GM10266 (cell line): ENCODE data around the gene PCDH1.

Experiments used
- DNase-seq: peaks from one replicate; pipeline ENCODE4 v3.0.0; 2012; ENCODE audit errors: extremely low spot score
- TF ChIP-seq, protein P1 (sequence below): IDR thresholded peaks from 2 replicates; pipeline ENCODE4 v1.5.1; 2012; ENCODE audit warnings: mild to moderate bottlenecking, low read depth; ENCODE audit not compliant: control insufficient read depth, insufficient read depth; ENCODE audit errors: missing control alignments

PCDH1 gene

DNA sequence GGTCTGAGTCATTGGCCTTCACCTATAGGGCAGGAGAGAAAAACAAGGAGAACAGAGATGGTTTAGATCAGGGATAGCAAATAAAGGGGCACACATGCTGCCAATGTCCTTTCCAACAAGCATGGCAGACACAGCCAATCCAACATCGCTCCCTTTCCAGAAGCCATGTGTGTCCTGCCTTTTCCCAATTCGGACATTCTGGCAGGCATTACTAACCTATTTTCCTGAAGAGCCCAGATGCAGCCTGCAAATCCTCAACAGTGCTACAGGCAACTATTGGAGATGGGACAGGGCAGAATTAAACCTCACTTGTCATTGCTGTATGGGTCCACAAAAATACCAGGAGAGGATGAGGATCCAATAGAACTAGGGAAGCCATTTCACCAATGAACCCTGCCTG lies 12.8 kb downstream of the PCDH1 start:
- DNase-seq = no peak
- TF ChIP-seq, protein P1, sequence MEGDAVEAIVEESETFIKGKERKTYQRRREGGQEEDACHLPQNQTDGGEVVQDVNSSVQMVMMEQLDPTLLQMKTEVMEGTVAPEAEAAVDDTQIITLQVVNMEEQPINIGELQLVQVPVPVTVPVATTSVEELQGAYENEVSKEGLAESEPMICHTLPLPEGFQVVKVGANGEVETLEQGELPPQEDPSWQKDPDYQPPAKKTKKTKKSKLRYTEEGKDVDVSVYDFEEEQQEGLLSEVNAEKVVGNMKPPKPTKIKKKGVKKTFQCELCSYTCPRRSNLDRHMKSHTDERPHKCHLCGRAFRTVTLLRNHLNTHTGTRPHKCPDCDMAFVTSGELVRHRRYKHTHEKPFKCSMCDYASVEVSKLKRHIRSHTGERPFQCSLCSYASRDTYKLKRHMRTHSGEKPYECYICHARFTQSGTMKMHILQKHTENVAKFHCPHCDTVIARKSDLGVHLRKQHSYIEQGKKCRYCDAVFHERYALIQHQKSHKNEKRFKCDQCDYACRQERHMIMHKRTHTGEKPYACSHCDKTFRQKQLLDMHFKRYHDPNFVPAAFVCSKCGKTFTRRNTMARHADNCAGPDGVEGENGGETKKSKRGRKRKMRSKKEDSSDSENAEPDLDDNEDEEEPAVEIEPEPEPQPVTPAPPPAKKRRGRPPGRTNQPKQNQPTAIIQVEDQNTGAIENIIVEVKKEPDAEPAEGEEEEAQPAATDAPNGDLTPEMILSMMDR = no peak

DNA sequence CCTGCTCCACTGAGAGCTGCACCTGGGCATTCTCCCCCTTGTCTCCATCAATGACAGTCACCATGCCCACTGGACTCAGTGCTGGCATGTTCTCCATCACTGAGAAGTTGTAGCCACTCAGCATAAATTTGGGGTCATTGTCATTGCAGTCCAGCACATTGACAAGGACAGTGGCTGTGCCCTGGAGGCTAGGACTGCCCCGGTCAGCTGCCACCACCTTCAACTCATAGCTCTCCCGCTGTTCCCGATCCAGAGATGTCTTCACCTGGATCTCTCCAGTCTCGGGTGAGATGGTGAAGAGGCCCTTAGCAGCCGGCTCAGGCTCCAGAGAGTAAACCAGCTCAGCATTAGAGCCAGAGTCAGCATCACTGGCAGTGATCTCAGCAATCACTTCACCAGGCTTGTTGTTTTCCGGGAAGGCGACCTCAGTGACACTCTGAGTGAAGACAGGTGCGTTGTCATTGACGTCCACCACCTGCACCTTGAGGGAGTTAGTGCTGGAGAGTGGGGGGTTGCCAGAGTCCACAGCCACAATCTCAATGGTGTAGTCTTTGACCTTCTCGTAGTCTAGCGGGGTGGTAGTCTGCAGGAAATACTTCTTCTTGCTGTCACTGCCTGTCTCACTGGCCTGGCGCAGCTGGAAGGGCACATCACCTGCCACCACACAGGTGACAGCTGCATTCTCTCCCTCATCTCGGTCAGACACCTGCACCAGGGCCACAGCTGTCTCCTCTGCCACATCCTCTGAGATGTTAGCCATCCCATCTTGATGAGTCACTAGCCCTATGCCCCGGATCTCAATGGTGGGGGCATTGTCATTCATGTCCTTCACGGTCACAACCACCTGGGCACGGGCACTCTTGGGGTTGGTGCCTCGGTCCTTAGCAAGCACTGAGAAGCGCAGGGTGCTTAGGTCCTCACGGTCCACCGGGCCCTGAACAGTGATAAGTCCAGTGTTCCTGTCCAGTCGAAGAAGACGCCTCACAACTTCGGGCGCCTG lies 13.5 kb downstream of the PCDH1 start:
- TF ChIP-seq, protein P1 = no peak
- no peak for DNase-seq

DNA sequence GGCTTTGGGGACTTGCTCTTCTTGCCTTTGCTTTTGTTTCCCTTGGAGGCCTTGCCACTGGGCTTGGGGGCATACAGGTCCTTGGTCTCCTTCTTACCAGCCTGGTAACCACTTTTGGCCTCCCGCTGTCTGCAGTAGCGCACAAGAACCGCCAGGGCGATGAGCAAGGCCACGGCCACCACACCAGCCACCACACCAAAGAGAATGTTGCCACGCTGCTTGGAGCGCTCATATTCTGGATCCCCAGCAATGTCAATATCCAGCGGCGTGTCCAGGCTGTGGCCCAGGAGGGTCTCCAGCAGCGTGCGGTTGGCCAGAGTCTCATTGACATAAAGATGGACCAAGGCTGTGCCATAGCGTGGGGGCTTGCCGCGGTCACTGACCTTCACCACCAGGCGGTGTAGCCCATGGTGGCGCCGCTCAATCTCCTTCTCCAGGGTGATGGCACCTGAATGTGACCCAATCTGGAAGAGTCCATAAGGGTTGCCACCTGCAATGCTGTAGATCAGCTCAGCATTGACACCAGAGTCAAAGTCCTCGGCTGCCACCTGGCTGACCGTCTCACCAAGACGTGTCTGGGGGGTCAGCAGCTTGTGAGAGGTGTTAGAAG lies 14.5 kb downstream of the PCDH1 start:
- TF ChIP-seq, protein P1 = no peak
- no peak for DNase-seq

DNA sequence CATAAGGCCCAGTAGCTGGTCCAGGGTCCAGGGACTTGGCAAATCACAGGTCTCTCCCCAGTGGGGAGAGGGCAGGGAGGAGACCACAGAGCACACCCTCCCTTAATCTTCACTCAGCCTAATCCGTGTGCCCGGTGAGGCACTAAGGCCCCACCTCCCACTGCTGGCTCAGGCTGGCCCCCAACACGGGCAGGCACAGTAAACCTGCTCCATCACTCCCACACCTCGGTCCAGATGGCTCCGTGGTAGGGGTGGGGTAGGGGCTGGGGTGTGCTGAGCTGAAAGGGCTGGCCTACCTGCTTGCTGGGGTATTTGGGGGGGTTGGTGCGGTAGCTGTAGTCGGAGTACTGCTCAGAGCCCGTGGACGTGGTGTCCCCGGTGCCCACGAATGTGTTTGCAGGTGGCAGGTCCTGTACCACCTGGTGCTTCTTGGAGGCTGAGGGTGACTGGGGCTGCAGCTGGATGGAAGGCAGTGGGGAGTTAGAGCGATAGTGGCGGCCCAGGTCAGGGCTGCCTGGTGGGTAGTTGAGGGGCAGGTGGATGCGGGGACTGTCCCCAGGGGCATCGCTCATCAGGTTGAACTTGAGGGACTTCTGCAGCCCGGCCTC lies 15.2 kb downstream of the PCDH1 start:
- TF ChIP-seq, protein P1 = no peak
- no peak for DNase-seq

DNA sequence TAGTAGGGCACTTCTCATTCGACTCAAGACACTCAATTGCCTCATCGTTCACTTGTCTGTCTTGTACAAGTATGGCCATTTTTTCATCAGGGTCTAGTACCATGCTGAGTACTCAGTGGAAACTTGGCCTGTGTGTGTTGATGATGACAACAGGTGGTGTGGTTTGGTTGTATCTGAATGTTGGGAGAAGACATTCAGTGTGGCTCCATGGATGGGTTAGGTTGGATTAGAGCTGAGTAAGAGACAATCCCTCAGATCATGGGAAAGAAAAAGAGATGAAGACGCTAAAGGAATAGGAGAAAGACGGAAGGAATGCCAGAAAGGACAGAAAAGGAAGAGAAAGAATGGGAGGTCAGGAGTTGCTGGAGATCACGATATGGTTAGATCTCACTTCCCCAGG lies 17.0 kb downstream of the PCDH1 start:
- DNase-seq = no peak
- TF ChIP-seq, protein P1 = no peak

DNA sequence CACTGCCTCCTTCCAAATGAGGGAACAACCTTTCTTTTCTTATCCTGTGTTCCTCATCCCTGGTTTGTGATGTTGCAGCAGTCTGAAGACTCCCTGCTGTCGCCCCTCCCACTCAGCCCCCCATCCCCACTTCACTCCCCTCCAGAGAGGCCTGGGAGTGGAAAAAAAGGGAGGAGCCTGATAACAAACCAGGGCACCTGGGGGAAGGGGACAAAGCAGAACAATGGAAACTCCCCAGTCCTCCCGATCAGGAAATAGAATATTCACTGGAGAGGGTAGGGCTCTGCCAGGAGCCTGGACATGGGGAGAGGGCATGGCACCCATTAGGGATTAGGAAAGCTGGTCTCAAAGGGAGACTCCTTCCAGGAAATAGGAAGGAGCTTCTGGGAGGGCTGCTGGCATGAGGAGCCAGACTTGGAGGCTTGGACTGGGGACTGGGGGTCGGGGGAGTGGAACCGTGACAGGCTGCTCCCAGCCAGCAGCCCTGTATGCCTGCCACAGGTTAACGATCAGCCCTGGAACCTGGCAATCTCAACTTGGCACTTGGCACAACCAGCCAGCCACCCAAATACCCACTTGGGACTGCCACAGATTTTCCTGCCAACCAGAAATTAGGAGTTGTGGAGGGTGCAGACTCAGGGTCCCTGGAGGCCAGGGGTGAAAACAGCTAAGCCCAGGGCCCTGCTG lies 20.0 kb downstream of the PCDH1 start:
- TF ChIP-seq, protein P1 = no peak
- no peak for DNase-seq
